NCI-H526 (cell line): ENCODE measurements around the gene RPS16.

ENCODE experiments used
- DNase-seq, 2 experiments: peaks; one replicate each; lab custom pipeline; 2025; lab: John Stamatoyannopoulos, UW

The RPS16 gene

DNA sequence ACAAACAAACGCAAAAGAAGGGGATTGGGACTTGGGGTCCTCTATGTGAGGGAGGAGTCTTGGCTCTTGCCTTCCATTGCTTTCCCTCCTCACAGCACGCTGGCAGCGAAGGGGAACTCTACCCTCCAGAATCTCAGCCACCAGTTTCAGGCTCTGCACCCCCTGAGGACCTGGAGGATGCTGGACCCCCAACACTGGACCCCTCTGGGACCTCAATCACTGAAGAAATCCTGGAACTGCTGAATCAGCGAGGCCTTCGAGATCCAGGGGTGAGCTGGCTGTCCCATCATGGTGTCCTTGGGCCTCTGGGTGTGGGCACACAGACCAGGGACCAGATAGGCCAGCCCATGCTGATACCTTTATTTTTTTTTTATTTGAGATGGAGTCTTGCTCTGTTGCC, 13.7 kb downstream of the RPS16 start:
- DNase-seq = no peak

DNA sequence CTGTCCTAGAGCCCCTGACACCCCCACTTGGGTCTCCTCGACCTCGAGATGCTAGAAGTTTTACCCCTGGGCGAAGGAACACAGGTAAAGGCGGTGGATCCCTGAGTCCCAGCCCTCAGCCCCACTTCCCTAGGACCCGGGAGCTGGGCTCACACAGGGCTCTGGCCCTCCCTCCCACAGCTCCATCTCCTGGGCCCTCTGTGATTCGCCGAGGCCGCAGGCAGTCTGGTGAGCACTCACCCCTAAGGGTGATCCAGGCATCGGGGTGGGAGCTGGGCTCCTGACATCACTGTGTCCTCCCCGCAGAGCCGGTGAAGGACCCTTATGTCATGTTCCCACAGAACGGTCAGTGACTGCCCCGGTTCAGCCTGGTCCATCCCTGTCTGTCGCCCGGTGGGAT, 15.0 kb downstream of the RPS16 start:
- no peak for DNase-seq

DNA sequence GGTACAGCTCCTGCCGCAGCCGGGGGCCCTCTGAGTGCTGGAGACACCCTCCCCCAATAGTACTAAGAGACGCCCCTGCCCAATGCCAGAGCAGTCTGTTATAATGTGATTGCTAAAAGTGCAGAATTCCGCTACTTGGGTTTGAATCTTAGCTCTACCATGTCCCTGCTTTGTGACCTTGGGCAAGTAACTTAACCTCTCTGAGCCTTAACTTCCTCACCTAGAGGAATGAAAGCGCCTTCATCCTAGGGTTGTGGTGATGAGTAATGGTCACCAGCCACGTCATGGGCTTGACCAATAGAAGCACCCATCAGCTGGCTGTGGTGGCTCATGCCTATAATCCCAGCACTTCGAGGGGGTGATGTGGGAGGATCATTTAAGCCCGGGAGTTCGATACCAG, 16.7 kb downstream of the RPS16 start:
- no peak for DNase-seq

DNA sequence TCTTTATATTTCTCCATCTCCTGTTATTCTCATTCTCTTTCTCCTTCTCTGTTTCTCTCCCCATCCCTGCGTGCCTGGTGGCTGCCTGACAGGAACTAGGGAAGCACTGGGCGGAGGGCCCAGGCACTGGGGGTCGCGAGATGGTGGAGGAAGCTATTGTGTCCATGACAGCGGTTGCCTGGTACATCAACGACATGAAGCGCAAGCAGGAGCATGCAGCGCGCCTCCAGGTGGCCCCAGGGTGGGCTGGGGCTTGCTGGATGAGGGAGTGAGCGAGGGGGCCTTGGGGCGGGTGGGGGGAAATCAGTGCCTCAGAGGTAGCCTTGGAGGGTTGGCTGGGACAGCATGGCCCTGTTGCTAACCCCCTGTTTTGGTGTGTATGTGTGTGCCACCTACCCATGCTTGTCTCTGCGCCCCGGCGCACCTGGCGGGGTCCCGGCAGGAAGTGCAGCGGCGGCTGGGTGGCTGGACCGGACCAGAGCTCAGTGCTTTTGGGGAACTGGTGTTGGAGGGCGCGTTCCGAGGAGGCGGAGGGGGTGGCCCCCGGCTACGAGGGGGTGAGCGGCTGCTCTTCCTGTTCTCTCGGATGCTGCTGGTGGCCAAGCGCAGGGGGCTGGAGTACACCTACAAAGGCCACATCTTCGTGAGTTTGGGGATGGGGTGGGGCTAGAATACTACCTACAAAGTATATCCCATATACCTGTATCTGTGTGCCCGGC, 18.1 kb downstream of the RPS16 start:
- DNase-seq = no peak

DNA sequence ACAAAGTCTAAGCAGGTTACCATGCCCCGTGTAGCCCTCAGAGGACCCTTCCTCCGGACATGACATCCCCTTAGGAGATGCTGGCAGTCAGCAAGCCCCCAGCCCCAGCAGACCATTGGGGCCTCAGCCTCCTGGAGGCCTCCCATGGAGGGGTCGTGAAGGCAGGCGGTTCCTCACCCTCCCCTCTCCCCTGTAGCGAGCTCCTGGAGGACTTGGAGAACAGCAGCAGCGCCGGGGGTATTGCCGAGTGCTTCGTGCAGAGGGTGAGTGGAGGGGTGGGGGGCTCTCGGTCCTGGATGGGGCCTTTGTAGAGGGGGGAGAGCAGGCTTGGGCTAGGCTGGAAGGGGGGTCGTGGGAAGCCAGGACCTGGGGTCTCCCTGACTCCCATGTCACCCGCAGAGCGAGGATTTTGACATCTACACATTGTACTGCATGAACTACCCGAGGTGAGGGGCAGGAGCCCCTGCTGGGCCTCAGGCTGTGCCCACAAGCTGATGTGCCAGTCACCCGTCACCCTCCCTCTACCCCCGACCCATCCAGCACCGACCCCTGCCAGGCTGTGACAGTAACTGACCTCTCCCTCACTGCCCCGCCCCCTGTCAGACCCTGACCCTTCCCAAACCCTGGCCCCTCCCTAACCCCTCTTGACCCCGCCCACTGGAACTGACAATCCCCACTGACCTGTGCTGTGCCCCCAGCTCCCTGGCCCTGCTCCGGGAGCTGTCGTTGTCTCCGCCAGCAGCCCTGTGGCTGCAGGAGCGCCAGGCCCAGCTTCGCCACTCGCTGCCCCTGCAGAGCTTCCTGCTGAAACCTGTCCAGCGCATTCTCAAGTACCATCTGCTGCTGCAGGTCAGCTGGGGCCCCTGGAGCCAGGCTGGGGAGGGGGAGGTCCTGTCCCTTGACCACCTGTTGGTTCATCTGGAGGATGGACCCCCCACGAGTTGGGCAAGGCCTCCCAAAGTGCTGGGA, 19.3 kb downstream of the RPS16 start:
- no peak for DNase-seq

DNA sequence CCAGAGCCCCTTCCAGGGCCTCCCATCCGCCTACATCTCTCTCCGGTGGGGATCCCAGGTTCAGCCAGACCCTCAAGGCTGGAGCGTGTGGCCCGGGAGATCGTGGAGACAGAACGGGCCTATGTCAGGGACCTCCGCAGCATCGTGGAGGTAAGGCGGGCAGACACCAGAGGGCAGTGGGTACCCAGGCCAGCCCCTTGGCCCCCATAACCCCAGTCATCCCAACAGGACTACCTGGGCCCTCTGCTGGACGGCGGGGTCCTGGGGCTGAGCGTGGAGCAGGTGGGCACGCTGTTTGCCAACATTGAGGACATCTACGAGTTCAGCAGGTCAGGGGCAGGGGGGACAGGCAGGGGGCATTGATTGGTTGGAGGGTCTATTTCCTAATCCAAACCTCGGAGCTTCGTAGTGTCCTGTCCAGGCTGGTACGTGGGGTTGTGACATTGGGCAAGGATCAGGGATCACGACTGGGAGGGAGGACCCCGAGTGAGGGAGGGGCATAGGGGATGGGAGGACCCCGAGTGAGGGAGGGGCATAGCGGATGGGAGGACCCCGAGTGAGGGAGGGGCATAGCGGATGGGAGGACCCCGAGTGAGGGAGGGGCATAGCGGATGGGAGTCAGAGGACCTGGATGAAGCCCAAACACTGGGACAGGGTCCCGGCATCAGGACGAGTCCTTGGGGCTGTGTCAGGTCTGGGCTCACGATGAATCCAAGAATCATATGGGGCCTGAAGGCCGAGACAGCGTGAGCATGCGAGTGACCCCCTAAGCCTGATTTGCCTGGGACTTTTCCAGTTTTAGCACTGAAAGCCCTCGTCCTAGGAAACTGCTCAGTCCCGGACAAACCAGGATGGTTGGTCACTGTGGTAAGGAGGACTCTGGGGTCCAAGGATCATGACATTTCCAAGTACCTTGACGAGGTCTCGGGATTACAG, 20.4 kb downstream of the RPS16 start:
- no peak for DNase-seq

DNA sequence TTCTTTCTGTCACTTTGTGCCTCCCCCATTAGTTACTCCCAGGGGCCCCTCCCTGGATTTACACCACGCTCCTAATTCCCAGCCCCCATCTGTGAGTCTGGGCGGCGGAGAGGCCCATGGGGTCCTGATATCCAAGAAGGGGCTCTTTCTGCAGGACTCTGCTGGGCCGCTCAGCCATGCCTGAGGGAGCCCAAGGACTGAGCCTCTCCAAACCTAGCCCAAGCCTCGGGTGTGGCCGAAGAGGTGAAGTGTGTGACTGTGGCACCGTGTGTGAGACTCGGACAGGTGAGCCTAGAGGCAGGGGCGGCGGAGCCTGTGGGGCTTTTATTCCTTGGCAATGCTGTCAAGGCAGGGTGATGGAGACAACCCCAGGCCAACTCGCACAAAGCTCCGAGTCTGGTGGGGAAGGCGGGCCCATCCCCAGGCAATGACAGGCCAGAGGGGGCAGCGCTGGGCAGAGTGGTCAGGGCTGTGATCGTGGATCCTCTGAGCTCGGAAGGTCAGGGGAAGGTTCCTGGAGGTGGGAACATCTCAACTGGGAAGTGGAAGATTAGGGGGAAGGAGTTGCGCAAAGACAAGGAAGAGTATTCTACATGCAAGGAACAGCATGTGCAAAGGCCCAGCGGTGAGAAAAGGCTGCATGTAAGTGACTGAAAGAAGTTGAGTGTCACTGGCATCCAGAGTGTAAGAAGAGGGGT, 21.7 kb downstream of the RPS16 start:
- peak; percentile 48 to 52 for DNase-seq

DNA sequence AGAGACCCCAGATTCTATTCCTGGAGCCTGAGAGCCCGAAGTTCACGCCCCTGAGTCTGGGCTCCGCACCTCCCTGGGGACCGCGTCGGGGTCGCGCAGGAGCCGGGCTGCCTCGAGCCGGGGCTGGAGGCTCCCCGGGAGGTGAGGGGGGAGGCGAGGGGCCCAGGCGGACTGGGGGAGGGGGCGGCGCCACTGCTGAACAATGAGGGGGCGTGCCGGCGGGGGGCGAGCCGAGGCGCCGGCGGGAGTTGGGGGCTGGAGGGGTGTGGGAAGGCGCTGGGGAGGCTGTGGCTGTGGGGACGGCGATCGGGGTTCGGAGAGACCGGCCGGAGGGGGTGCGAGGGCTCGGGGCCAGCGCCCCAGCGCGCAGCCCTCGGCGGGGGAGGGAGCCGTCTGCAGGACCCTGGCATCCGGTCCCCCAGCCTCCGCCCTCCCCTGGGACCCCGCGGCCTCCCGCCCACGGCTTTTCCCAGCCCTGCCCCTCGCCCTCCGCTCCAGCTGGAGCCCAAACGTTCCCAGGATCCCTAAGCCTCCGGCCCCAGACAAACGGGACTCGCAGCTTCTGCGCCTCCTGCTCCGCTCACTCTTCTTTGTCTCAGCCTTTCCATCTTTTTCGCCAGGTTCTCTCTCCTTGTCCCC, 22.4 kb downstream of the RPS16 start:
- DNase-seq = peak; percentile 52 to 83

DNA sequence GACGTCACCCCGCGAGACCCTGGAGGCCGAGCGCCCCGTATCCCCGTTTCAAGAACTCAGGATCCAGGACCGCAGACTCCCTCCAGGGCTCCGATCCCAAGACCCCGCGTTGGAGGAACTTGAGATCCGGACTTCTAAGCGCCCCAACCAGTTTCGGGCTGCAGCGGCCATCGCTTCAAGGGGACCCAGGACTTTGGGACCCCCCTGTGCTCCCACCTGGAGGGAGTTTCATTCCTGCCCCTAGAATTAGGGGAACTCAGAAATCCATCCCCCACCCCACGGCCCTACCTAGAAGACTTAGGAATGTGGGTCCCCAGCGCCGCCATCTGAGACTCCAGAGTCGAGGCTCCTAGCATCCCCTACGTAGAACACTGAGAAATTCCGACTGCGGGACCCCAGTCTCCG, 22.9 kb downstream of the RPS16 start:
- DNase-seq = no peak

DNA sequence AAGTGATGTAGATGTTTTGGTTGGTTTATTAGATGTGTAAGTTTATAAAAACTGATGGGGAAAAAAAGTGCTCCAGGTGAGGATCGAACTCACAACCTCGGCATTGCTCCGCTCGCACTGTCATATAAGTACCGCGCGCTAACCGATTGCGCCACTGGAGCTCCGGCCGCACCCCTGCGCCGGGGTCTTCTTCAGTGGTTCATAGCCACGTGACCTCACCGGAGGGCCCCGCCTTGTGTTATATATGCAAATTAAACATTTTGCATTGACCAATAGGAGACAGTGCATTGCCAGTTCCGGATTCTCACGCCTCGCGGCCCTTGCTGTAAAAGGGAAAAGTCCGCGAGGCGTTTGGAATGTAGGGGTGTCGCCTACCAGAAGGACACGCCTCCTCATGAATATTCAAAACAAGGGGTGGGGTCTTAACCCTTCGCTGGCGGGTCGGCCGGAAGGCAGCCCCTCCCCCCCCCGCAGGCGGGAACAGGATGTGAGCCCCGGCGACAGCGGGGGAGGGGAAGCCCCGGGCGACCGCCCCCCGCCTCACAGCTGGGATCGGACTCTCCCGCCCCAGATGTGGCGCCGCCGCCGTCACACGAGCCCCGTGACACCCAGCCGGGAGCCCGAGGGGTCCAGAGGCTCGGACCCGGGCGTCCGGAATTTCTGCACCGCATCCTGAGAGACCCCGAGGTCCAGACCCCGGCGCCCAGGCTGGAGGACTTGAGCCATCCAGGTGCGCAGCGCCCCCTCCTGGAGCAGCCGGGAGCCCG, 23.5 kb downstream of the RPS16 start, which contains the start of gene PLEKHG2:
PLEKHG2 (plus strand) TSS at position 570 of the 767 bp plus-strand sequence. CDS start 1,418 bp downstream, outside the sequence.
- peak; percentile 99 to 100 for DNase-seq

DNA sequence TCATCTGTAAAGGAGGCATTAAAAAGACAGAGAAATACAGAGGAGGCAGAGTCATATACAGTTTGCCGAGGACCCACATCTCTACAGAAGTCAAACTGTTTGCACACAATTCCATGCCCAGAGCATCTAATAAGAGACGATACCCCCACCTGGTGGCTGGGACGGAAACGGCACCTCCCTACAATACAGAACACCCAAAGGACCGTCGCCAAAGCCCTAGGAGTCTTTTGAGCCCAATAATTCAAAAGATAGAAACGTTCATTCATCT, 24.0 kb downstream of the RPS16 start:
- peak; percentile 95 to 97 for DNase-seq

DNA sequence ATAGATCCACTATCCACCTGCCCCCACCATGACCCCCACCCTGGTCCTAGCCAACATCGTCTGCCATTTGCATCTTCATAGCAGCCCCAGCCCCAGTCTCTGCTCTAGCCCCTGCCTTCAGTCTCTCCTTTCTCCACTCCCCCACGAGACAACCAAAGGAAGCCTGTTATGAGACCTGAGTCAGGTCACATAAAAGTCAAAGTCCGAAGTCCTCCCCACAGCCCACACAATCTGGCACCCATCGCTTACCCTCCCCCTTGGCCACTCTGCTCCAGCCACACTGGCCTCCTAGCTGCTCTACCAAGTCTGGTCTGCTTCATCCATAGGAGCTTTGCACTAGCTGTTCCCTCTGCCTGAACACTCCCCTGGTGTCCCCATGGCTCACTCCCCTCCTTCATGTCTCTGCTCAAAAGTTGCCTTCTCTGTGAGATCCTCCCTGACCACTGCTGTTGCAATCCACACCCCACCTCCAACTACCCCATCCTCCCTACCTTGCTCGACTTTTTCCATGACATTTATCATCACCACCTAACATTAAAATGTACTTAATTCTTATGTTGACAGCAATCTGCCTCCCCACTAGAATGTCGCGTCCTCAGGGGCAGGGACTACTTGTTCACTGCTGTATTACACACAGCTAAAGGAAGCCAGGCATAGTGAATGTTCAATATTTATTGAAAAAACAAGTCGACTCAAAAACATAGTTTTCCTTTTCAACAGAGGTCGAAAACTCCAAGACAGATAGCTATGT, 24.5 kb downstream of the RPS16 start:
- no peak for DNase-seq

DNA sequence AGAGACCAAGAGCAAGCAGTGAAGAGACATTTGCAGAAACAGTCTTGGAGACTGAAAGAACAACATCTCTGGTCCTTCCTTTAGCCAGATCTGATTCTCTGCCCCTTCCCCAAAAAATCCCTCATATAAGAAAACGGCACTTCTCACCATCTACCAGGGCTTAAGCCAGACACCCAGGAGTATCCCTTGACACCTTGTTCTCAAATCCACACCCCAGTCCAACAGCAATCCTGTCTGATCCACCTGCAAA, 25.0 kb downstream of the RPS16 start:
- no peak for DNase-seq

DNA sequence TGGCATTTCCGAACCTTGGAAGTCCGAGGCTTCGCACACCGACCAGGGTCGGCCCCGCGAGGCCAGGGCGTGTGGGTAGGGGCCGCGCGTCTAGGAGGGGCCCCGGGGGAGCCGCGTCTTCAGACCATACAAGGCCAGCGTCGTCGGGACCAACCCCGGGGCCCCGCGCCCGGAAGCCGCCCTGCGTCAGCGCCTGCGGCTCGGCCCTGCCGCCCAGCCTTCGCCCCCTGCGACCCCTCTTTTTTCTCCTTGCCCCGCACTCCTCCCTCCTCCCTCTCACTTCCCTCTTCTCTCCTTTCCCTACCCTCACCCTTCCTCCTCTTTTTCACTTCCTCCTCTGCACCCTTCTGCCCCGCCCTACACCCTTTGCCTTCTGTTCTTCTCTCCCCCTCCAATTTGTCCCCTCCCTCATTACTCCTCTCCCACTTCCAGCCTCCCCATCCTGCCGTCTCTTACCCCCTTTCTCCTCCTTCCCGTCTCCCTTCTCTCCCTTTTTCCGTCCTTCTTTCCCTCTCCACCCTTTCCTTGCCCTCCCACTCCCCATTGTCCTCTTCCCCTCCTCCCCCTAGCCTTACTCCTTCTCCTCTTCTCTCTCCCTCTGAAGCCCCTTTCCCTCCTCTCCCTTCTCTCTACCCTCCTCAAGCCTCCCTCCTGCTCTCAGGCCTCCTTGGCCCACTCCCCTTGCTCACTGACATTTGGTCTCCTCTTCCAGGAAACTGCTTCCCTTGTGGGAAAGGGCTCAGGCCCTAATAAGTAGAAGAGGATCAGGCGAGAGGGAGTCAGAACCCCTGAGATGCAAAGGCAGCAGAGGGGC, 25.5 kb downstream of the RPS16 start:
- peak in 1 of 2 experiments; percentile 68 for DNase-seq

DNA sequence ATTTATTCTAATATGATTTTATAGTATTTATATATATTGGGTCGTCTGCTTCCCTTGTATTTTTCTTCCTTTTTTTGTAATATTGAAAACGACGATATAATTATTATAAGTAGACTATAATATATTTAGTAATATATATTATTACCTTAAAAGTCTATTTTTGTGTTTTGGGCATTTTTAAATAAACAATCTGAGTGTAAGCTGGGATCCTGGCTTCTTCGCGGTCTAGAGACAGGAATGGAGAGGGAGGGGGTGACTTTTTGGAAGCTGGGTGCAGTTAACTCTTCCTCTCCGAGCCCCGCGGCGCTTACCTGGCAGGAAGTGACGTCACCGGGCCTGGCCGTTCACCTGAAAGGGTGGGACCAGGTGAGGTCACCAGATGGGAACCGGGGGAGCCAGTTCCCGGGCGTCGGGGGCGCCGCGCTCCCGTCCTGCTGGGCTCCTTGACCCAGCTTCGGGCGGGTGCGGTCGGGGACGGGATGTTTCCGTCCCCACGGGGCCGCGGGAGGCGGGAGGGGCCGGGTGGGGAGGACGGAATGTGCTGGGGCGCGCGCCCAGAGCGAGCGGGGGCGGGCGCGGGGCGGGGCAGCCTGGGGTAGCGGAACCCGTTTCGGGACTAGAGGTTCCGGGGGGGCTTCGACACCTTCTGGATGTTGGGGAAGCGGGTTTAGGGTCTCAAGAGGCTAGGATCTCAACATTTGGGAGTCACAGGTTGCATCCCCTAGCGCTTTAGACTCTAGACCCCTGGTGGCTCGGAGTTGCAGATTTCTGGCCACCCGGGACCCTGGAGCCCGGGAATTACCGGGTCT, 26.3 kb downstream of the RPS16 start:
- DNase-seq = peak; percentile 89 to 98

DNA sequence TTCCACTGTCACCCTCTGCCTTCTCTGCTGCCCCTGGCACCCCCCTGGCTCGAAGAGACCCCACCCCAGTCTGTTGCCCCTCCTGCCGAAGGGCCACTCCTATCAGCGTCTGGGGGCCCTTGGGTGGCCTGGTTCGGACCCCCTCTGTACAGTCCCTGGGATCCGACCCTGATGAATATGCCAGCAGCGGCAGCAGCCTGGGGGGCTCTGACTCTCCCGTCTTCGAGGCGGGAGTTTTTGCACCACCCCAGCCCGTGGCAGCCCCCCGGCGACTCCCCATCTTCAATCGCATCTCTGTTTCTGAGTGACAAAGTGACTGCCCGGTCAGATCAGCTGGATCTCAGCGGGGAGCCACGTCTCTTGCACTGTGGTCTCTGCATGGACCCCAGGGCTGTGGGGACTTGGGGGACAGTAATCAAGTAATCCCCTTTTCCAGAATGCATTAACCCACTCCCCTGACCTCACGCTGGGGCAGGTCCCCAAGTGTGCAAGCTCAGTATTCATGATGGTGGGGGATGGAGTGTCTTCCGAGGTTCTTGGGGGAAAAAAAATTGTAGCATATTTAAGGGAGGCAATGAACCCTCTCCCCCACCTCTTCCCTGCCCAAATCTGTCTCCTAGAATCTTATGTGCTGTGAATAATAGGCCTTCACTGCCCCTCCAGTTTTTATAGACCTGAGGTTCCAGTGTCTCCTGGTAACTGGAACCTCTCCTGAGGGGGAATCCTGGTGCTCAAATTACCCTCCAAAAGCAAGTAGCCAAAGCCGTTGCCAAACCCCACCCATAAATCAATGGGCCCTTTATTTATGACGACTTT, 27.1 kb downstream of the RPS16 start:
- peak; percentile 43 to 45 for DNase-seq
